Fibroblast of lung (primary cell): ENCODE results near the gene MUC3A. TPM values are rescaled to one million over a fixed set of nuclear protein-coding genes. Genes with fewer than 3 reads are reported as not detected.
"Not testable (repeated sequence)": the region's sequence is repeated elsewhere in the genome, so short reads cannot be mapped to it uniquely, and the experiment has no call there.

Source experiments
- DNase-seq, 2 donors: peaks; one replicate each; pipeline versions ENCODE4 v3.0.0 to v3.0.0-alpha.2; 2010; ENCODE audit warnings: low read depth in 2 of 2
- H2AFZ ChIP-seq: 2 replicates; pipeline ENCODE4 v1.5.1; 2012; ENCODE audit warnings: low read length, control low read depth, inconsistent platforms
- H3K27ac ChIP-seq: 2 replicates; pipeline ENCODE4 v1.5.1; 2011; ENCODE audit warnings: low read length, control low read depth; ENCODE audit not compliant: insufficient read depth
- H3K27me3 ChIP-seq: 2 replicates; pipeline ENCODE4 v1.5.1; 2011; ENCODE audit warnings: mild to moderate bottlenecking, low read length; ENCODE audit not compliant: control insufficient read depth, insufficient read depth
- H3K36me3 ChIP-seq: 2 replicates; pipeline ENCODE4 v1.5.1; 2011; ENCODE audit warnings: low read length; ENCODE audit not compliant: control insufficient read depth, insufficient read depth
- H3K4me1 ChIP-seq: 2 replicates; pipeline ENCODE4 v1.5.1; 2011; ENCODE audit warnings: low read length; ENCODE audit not compliant: control insufficient read depth, insufficient read depth; ENCODE audit errors: extremely low read depth
- H3K4me2 ChIP-seq: 2 replicates; pipeline ENCODE4 v1.5.1; 2011; ENCODE audit warnings: low read length, control low read depth; ENCODE audit not compliant: insufficient read depth; ENCODE audit errors: extremely low read depth
- H3K4me3 ChIP-seq, 4 experiments: fragments of 200-600 bp in 1 of 4; sonication (generic) in 1 of 4; replicated peaks in 1 of 4; 2 replicates each; pipeline ENCODE4 v1.5.1; 2011 to 2016; ENCODE audit warnings: low read length in 4 of 4, low read depth in 3 of 4, mild to moderate bottlenecking in 3 of 4, control low read depth in 2 of 4, inconsistent platforms in 1 of 4, mixed read lengths in 1 of 4; ENCODE audit not compliant: insufficient read depth in 1 of 4; ENCODE audit errors: control extremely low read depth in 1 of 4
- H3K79me2 ChIP-seq: 2 replicates; pipeline ENCODE4 v1.5.1; 2012; ENCODE audit warnings: mild to moderate bottlenecking, low read length, inconsistent platforms; ENCODE audit not compliant: control insufficient read depth, insufficient read depth
- H3K9ac ChIP-seq: 2 replicates; pipeline ENCODE4 v1.5.1; 2011; ENCODE audit warnings: mild to moderate bottlenecking, low read length, control low read depth; ENCODE audit not compliant: insufficient read depth
- H3K9me3 ChIP-seq: 2 replicates; pipeline ENCODE4 v1.5.1; 2012; ENCODE audit warnings: low read depth, low read length; ENCODE audit not compliant: control insufficient read depth, insufficient read depth
- H4K20me1 ChIP-seq: 2 replicates; pipeline ENCODE4 v1.5.1; 2011; ENCODE audit warnings: low read length; ENCODE audit not compliant: control insufficient read depth, insufficient read depth; ENCODE audit errors: extremely low read depth
- EZH2 ChIP-seq: IDR thresholded peaks from 2 replicates; pipeline ENCODE4 v1.5.1; 2012; ENCODE audit warnings: low read length, control low read depth, mild to moderate bottlenecking; ENCODE audit errors: missing control alignments
- polyA plus RNA-seq, 2 donors: library from polyadenylated mRNA; depleted of rRNA in 1 of 2; stranded (reverse) in 1 of 2; unstranded in 1 of 2; fragments of >200 nt; gene quantifications; 2 replicates each; pipeline ENCODE4 v1.2.1, GENCODE V29; 2011 to 2012; ENCODE audit warnings: missing spikeins in 1 of 2
- total RNA-seq: library from RNA; depleted of rRNA; stranded (reverse); fragments of >200 nt; gene quantifications from 2 replicates; pipeline ENCODE4 v1.2.1, GENCODE V29; 2014
- TF ChIP-seq, protein P1 (sequence below), 2 donors: IDR thresholded peaks in 1 of 2; conservative IDR thresholded peaks in 1 of 2; 1 replicate in 1 of 2; 2 replicates in 1 of 2; pipeline ENCODE4 v1.5.1; 2011 to 2012; ENCODE audit warnings: low read length in 2 of 2, control low read depth in 1 of 2, inconsistent platforms in 1 of 2, low read depth in 1 of 2, mild to moderate bottlenecking in 1 of 2

The MUC3A gene
- total and polyA plus RNA-seq, 2 donors (not counting 1 experiment from before 2014, with no cell fraction given), result not detected

GRCh38 chr7:100911484-100911883 lies 37.9 kb upstream of the MUC3A start:
- Histone ChIP-seq H3K9ac (no peak overlapping the region), H3K4me1 (no peaks in the 10 kb centered on the region), H2AFZ (no peak overlapping the region), H3K27ac (no peak overlapping the region), H3K4me3 (no peak overlapping the region), H4K20me1 (no peaks in the 10 kb centered on the region), H3K9me3 (no peaks in the 10 kb centered on the region), H3K79me2 (no peaks in the 10 kb centered on the region), H3K27me3 (no peaks in the 10 kb centered on the region), H3K36me3 (no peaks in the 10 kb centered on the region), H3K4me2 (no peak overlapping the region)
- no peak for DNase-seq
- no peak for TF ChIP-seq EZH2
- TF ChIP-seq, protein P1, sequence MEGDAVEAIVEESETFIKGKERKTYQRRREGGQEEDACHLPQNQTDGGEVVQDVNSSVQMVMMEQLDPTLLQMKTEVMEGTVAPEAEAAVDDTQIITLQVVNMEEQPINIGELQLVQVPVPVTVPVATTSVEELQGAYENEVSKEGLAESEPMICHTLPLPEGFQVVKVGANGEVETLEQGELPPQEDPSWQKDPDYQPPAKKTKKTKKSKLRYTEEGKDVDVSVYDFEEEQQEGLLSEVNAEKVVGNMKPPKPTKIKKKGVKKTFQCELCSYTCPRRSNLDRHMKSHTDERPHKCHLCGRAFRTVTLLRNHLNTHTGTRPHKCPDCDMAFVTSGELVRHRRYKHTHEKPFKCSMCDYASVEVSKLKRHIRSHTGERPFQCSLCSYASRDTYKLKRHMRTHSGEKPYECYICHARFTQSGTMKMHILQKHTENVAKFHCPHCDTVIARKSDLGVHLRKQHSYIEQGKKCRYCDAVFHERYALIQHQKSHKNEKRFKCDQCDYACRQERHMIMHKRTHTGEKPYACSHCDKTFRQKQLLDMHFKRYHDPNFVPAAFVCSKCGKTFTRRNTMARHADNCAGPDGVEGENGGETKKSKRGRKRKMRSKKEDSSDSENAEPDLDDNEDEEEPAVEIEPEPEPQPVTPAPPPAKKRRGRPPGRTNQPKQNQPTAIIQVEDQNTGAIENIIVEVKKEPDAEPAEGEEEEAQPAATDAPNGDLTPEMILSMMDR (conservative IDR thresholded peaks at IDR 0.05 in 1 of 2, IDR thresholded peaks at IDR 0.05 in 1 of 2; ENCODE audit: low read depth in 1 of 2, low read length in 2 of 2), result no peak

DNA sequence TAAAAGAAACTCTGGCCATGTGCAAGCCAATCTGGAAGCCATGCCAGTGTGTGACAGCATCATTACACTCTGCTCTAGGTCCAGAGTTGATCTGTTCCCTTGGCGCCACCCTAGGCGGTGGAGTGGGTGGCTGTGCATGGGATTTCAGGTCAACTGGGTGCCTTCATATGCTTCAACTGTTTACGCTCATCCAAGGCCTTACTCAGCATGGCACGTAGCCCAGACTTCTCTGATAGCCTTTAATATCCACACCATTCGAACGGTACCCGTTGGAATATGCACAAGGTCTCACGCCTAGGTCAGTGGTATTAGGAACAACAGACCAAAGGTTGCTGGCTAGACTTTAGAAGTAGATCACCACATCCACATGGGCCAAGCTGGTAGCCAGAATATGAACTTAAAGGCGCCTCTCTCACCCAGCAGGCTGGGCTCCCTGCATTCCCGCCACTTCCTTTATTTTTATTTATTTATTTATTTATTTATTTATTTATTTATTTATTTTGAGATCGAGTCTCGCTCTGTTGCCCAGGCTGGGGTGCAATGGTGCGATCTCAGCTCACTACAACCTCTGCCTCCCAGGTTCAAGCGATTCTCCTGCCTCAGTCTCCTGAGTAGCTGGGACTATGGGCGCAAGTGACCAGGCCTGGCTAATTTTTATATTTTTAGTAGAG lies 35.0 kb upstream of the MUC3A start:
- Histone ChIP-seq H3K27me3 (no peaks in the 10 kb centered on the region), H3K4me3 (no peak overlapping the region), H3K4me1 (no peaks in the 10 kb centered on the region), H3K27ac (no peak overlapping the region), H3K36me3 (no peaks in the 10 kb centered on the region), H3K79me2 (no peaks in the 10 kb centered on the region), H3K4me2 (no peak overlapping the region), H4K20me1 (no peaks in the 10 kb centered on the region), H2AFZ (no peak overlapping the region), H3K9me3 (no peaks in the 10 kb centered on the region), H3K9ac (no peak overlapping the region)
- no peak for TF ChIP-seq EZH2
- DNase-seq, result no peak

DNA sequence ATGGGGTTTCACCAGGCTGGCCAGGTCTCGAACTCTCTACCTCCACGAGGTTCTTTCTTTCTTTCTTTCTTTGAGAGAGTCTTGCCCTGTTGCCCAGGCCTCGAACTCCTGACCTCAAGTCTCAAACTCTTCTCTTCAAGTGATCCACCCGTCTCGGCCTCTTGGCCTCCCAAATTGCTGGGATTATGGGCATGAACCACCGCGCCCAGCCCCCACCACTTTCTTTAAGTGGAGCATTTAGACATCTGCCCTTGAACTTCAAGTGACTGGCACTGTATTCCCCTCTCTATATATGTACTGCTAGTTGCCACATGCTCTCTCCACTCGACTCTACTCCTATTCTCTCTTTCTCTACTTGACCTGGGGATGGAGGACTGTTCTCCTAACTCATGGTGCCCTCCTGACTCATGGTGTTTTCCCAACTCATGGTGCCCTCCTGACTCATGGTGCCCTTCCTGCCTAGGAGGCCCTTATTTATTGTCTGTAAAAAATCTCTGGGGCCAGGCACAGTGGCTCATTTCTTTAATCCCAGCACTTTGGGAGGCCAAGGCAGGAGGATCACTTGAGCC lies 34.4 kb upstream of the MUC3A start:
- Histone ChIP-seq H3K9ac (no peak overlapping the region), H4K20me1 (no peaks in the 10 kb centered on the region), H3K27me3 (no peaks in the 10 kb centered on the region), H3K4me2 (no peak overlapping the region), H3K36me3 (no peaks in the 10 kb centered on the region), H2AFZ (no peak overlapping the region), H3K27ac (no peak overlapping the region), H3K4me3 (no peak overlapping the region), H3K9me3 (no peaks in the 10 kb centered on the region), H3K79me2 (no peaks in the 10 kb centered on the region), H3K4me1 (no peaks in the 10 kb centered on the region)
- TF ChIP-seq, protein P1 (conservative IDR thresholded peaks at IDR 0.05 in 1 of 2, IDR thresholded peaks at IDR 0.05 in 1 of 2; ENCODE audit: low read depth in 1 of 2, low read length in 2 of 2), result no peak
- no peak for TF ChIP-seq EZH2
- DNase-seq, result no peak

- H3K27me3 ChIP-seq, H3K4me2 ChIP-seq, H4K20me1 ChIP-seq, H3K36me3 ChIP-seq, H3K27ac ChIP-seq, H2AFZ ChIP-seq, H3K4me3 ChIP-seq, DNase-seq, H3K79me2 ChIP-seq, H3K4me1 ChIP-seq, H3K9ac ChIP-seq, H3K9me3 ChIP-seq: not testable (repeated sequence)
These were observed 30.0 kb upstream of the MUC3A start for GRCh38 chr7:100919335-100919734.

DNA sequence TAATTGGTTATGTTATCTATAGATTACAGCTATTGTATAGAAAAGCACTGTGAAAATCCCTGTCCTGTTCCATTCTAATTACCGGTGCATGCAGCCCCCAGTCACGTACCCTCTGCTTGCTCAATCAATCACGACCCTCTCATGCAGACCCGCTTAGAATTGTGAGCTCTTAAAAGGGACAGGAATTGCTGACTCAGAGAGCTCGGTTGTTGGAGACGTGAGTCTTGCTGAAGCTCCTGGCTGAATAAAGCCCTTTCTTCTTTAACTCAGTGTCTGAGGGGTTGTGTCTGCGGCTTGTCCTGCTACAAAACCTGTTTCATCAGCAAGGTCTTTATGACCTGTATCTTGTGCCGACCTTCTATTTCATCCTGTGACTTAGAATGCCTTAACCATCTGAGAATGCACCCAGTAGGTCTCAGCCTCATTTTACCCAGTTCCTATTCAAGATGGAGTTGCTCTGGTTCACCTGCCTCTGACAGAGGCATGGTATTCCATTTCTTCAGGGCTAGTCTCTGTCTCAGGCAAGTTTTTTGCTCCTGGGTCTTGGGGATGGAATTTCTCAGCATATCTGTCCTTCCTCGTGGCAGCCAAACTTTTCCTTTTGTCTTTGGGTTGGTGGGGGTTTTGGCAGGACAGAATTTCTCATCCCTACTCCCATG lies 29.4 kb upstream of the MUC3A start:
- not testable (repeated sequence) for H3K4me2 ChIP-seq, H3K9me3 ChIP-seq, H3K36me3 ChIP-seq, H3K4me3 ChIP-seq, H3K27ac ChIP-seq, H4K20me1 ChIP-seq, H3K79me2 ChIP-seq, H3K9ac ChIP-seq, DNase-seq, H3K4me1 ChIP-seq, H2AFZ ChIP-seq, H3K27me3 ChIP-seq
